Measurements from ENCODE around the gene SLC25A23. TPM values are rescaled to one million over a fixed set of nuclear protein-coding genes. Genes with fewer than 3 reads are reported as not detected.

SLC25A23 gene
- total and polyA plus RNA-seq, 9 of the 15 experiments (the other 6 are each of a cell fraction or from before 2014, with no cell fraction given): 6.1 to 72.0 (median 26.6) TPM

DNA sequence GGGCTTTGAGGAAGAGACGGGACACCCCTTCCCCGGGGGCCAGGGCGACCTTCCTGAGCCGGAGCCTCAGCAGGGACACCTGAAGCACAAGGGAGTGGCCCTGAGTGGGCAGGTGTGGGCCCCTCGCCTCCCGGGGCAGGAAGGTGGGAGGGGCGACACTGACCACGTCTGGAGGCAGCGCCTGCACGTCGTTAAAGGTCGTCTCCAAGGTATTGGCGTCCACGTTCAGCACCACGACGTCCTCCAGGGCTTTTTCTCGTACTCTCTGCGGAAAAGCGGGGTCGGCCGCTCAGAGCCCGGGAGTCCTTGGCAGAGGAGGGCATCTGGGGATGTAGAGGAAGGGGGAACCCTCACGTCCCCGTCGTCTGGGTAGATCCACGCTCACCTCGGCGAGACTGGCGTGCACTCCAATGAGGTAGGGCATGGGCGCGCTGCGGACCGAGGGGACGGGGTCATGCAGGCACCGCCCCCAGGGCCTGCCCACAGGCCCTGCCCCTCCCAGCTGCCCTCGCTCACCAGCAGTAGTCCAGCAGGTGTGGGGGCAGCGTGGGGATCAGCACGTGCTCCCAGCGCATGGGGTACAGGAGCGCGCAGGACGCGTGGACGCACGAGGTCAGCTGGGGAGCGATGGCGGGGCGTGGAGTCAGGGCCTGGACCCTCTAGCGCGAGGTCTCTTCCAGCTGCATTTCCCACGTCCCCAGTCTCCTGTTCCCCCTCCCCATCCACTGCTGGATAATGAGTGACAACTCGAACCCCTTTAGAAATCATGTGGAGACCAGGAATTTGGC is 15.9 kb upstream of the SLC25A23 start:
- Histone ChIP-seq H3K27me3 (ENCODE audit: control insufficient read depth in 2 of 2, insufficient read depth in 2 of 2, low read length in 2 of 2) (no peaks in the 10 kb centered on the region), H3K9me1 (ENCODE audit: control insufficient read depth, insufficient read depth, low read length) (no peaks in the 10 kb centered on the region), H3K4me1 (replicated peaks in 1 of 2; ENCODE audit: control insufficient read depth in 2 of 2, insufficient read depth in 2 of 2, low read length in 2 of 2) (peaks cover 6 to 24% of the 10 kb centered on the region in 2 experiments; a peak in 4 of 5 replicates), H3K36me3 (ENCODE audit: control insufficient read depth, insufficient read depth, low read length) (no peaks in the 10 kb centered on the region), H3K4me2 (ENCODE audit: insufficient read depth, low read length) (peak overlapping the region; percentile 63; the same call in 1 of the 2 replicates), H3K9me3 (replicated peaks; ENCODE audit: control insufficient read depth, insufficient read depth, low read depth, low read length) (0 out of 2 replicates have a peak, but pooled peaks cover 2% of the 10 kb centered on the region), H3K79me2 (ENCODE audit: control insufficient read depth, insufficient read depth, low read length) (no peaks in the 10 kb centered on the region), H3K4me3 (no peak overlapping the region), H4K20me1 (replicated peaks; ENCODE audit: control insufficient read depth, insufficient read depth, low read length) (no peaks in the 10 kb centered on the region), H2AFZ (ENCODE audit: low read depth, low read length) (no peak overlapping the region), H3K27ac (ENCODE audit: extremely low read depth, low read depth, low read length) (no peak overlapping the region), H3K9ac (ENCODE audit: insufficient read depth in 1 of 2, low read depth in 2 of 2, low read length in 2 of 2) (no peak overlapping the region)
- no peak for TF ChIP-seq ZC3H4 (CRISPR knock-in tag; IDR thresholded peaks at IDR 0.05; ENCODE audit: borderline replicate concordance)
- no peak for TF ChIP-seq CCNT2 (IDR thresholded peaks at IDR 0.05; ENCODE audit: borderline replicate concordance, extremely low read depth, insufficient read length, low read depth, low read length)
- TF ChIP-seq, protein P1, sequence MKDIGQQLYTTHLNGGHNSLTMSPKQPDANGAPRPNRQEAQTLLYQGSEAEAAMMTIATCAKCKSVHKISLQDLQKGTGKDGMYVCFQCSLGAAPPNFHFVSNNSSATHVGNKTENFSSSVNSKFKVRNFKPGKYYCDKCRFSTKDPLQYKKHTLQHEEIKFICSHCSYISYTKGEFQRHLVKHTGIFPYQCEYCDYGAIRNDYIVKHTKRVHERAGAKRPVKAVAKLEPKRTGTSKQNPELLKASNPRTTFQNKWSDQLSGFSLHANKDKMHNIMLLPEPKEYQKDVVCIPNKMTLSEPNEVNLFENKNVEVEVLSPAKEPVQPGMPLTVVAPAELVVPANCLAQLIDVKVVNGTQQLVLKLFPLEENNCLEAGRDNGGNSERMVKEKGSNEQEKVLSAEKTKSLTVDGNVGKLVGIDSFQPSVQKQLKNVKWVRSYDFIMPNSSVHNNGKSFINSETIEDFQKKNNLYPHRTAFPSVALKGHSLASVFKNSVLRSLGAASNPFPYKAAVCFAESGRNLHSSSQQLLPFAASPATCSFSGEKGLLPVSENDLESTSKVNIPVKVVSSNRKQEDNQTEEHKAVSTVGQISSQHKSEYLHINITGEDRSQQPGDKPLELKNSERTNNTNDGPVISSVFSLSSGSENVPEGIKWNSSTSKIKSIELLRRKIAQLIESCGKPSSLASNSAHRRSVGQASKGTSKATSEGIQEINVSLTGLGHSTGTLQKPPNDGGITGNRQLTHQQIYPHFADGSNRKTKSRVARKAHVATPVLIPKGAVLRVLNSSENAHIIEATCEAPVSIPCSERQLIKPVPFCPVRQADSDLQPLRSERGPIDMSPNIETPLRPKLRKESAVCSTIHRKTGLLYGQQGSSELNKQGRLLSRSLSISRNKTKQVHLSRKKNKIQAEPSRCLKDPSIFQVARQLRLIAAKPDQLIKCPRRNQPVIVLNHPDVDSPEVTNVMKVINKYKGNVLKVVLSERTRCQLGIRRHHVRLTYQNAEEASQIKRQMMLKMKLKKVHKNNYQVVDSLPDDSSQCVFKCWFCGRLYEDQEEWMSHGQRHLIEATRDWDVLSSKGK (CRISPR knock-in tag; IDR thresholded peaks at IDR 0.05): no peak
- TF ChIP-seq SRF (CRISPR knock-in tag; IDR thresholded peaks at IDR 0.05): no peak
- TF ChIP-seq, protein P2, sequence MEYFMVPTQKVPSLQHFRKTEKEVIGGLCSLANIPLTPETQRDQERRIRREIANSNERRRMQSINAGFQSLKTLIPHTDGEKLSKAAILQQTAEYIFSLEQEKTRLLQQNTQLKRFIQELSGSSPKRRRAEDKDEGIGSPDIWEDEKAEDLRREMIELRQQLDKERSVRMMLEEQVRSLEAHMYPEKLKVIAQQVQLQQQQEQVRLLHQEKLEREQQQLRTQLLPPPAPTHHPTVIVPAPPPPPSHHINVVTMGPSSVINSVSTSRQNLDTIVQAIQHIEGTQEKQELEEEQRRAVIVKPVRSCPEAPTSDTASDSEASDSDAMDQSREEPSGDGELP (CRISPR knock-in tag; IDR thresholded peaks at IDR 0.05; ENCODE audit: borderline replicate concordance): no peak
- no peak for TF ChIP-seq ZNF121 (CRISPR knock-in tag; conservative IDR thresholded peaks at IDR 0.05)
- no peak for TF ChIP-seq ZNF766 (CRISPR knock-in tag; conservative IDR thresholded peaks at IDR 0.05)
- TF ChIP-seq, protein P3, sequence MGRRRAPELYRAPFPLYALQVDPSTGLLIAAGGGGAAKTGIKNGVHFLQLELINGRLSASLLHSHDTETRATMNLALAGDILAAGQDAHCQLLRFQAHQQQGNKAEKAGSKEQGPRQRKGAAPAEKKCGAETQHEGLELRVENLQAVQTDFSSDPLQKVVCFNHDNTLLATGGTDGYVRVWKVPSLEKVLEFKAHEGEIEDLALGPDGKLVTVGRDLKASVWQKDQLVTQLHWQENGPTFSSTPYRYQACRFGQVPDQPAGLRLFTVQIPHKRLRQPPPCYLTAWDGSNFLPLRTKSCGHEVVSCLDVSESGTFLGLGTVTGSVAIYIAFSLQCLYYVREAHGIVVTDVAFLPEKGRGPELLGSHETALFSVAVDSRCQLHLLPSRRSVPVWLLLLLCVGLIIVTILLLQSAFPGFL (CRISPR knock-in tag; IDR thresholded peaks at IDR 0.05): no peak
- no peak for TF ChIP-seq ARID2 (IDR thresholded peaks at IDR 0.05)
- CTCF ChIA-PET (ENCODE audit: low intra/inter-chr PET ratio): no interaction called here
- no peak for ATAC-seq
- POLR2A ChIA-PET: interaction anchor here (0.6 to 1.0 kb wide), 4 partner anchors 10 to 57 kb away, joined by 3 to 6 read pairs (median 4); partner anchors contain the start of gene TNFSF9
- intact Hi-C loops (cut with micrococcal nuclease) (no loop called here), in situ Hi-C loops (cut with MboI) (no loop called here)
- no peak for FAIRE-seq
- 75% methylated on average over 44 of the region's 52 CpGs for WGBS (ENCODE audit: insufficient coverage, low coverage, missing lambda C conversion rate)
- BruUV-seq (replicated peaks): no TSS peak
- DNase-seq (ENCODE audit: extremely low read depth in 1 of 4, low spot score in 3 of 4): no peak

All from K562 (cell line).